DMS153 treated with DMSO at 0.1 percent for 48 hours (cell line): Measurements from ENCODE around the gene SSBP1.
"Not testable (repeated sequence)": the region's sequence is repeated elsewhere in the genome, so short reads cannot be mapped to it uniquely, and the experiment has no call there.

ENCODE experiments used
- DNase-seq: peaks from one replicate; lab custom pipeline; 2025; ENCODE audit not compliant: unreplicated experiment; lab: John Stamatoyannopoulos, UW

The SSBP1 gene

GRCh38 chr7:141763797-141764196 is 25.6 kb downstream of the SSBP1 start, which contains the start of gene TAS2R3:
TSS of gene TAS2R3 (plus strand) at chr7:141764097. CDS start at chr7:141764159, 62 bp downstream.
- DNase-seq: no peak

- DNase-seq: not testable (repeated sequence)
Observed at GRCh38 chr7:141770083-141770583, 32.0 kb downstream of the SSBP1 start.

GRCh38 chr7:141776374-141776773 is 38.2 kb downstream of the SSBP1 start, which contains the start of gene TAS2R4:
TSS of gene TAS2R4 (plus strand) at chr7:141776674. CDS start at chr7:141778489, 1,815 bp downstream.
- DNase-seq: no peak

- DNase-seq: peak; percentile 39
Observed at GRCh38 chr7:141785706-141786552, 47.8 kb downstream of the SSBP1 start.

- DNase-seq: no peak
Observed at GRCh38 chr7:141788296-141788695, 50.1 kb downstream of the SSBP1 start.

GRCh38 chr7:141789917-141790316 is 51.8 kb downstream of the SSBP1 start, which contains the start of gene TAS2R5:
TSS of gene TAS2R5 (plus strand) at chr7:141790217. CDS start at chr7:141790362, 145 bp downstream.
- no peak for DNase-seq

GRCh38 chr7:141792526-141792925 is 54.4 kb downstream of the SSBP1 start:
- no peak for DNase-seq
